Left ventricle myocardium inferior (tissue), 1 donor: ENCODE data around the gene PRKACA. TPM values are rescaled to one million over a fixed set of nuclear protein-coding genes. Genes with fewer than 3 reads are reported as not detected.
A peak's percentile ranks its signal among the peaks of the same experiment; 100 is the strongest.

Source experiments
- DNase-seq: peaks from one replicate; pipeline ENCODE4 v3.0.0-alpha.2; 2020
- H3K27ac ChIP-seq: fragments of 200-600 bp; replicated peaks from 2 replicates; pipeline ENCODE4 v1.8.0; 2021
- H3K27me3 ChIP-seq: fragments of 200-600 bp; 2 replicates; pipeline ENCODE4 v1.8.0; 2021; ENCODE audit warnings: low read depth
- H3K36me3 ChIP-seq: fragments of 200-600 bp; 2 replicates; pipeline ENCODE4 v1.8.0; 2021
- H3K4me1 ChIP-seq: fragments of 200-600 bp; 2 replicates; pipeline ENCODE4 v1.8.0; 2021
- H3K4me3 ChIP-seq: fragments of 200-600 bp; 2 replicates; pipeline ENCODE4 v1.8.0; 2021; ENCODE audit warnings: mild to moderate bottlenecking, moderate library complexity
- H3K9me3 ChIP-seq: fragments of 200-600 bp; replicated peaks from 2 replicates; pipeline ENCODE4 v1.8.0; 2021
- intact Hi-C: fragments of 100-400 bp; cut with micrococcal nuclease; formaldehyde crosslinking; loops from one replicate; pipeline ENCODE4 v1.11.0; 2022
- total RNA-seq: library from RNA; stranded (reverse); fragmentation: NEBNext Ultra II Directional; extraction: Animal tissue kit (Norgen Biotek cat#: 25700); gene quantifications from one replicate; pipeline ENCODE4 v1.2.1, GENCODE V29; 2021
- TF ChIP-seq, protein P1 (sequence below): fragments of 200-600 bp; IDR thresholded peaks from 2 replicates; pipeline ENCODE4 v1.8.0; 2021; ENCODE audit warnings: antibody characterized with exemption, mild to moderate bottlenecking, borderline replicate concordance
- donor health status: DM: no; HTN: yes; CAD: no; lungs with severe emphysema.

PRKACA gene
- total RNA-seq, 1 donor from 2014 or later = 465 TPM

DNA sequence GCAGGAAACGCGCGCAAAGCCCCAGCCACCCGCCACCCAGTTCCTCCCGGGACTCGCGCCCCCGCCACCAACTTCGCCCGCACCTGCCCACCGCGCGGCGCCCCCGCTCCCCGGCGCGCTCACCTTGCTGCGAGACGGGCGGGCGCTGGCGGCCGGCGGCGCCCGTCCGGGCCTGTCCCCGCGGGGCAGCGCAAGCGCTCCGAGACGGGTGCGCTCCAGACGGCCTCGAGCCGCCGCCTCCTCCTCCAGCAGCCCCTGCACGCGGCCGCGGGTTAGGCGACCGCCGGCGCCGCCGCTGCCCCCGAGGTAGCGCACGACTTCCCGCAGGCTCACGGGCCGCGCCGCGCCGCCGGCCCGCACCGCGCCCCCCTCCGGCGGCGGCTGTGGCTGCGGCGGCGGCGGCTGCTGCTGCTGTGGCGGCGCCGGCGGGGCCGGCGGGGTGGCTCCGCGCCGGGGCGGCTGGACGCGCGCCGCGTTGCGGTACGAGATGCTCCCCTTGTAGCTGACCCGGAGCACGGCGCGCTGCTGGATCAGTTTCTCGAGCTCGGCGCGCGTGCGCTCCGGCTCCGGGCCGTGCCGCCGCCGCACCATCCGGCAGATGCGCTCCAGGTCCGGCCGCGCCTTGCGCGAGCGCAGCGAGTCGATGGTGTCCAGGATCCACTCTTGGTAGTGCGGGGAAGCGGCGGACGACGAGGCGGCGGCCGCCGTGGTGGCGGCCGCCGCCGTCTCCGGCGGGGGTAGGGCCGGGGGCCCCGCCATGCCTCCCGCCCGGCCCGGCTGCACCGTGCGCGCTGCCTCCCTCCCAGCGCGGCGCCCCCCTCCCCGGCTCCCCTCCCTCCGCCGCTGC, 27.7 kb downstream of the PRKACA start:
- Histone ChIP-seq H3K27ac (peak overlapping the region; percentile 98), H3K27me3 (no peaks in the 10 kb centered on the region), H3K36me3 (peaks cover 25% of the 10 kb centered on the region), H3K9me3 (peaks cover 12% of the 10 kb centered on the region), H3K4me1 (peaks cover 24% of the 10 kb centered on the region), H3K4me3 (peak overlapping the region; percentile 95)
- DNase-seq = peak; percentile 58
- intact Hi-C loops = no loop called here
- TF ChIP-seq, protein P1, sequence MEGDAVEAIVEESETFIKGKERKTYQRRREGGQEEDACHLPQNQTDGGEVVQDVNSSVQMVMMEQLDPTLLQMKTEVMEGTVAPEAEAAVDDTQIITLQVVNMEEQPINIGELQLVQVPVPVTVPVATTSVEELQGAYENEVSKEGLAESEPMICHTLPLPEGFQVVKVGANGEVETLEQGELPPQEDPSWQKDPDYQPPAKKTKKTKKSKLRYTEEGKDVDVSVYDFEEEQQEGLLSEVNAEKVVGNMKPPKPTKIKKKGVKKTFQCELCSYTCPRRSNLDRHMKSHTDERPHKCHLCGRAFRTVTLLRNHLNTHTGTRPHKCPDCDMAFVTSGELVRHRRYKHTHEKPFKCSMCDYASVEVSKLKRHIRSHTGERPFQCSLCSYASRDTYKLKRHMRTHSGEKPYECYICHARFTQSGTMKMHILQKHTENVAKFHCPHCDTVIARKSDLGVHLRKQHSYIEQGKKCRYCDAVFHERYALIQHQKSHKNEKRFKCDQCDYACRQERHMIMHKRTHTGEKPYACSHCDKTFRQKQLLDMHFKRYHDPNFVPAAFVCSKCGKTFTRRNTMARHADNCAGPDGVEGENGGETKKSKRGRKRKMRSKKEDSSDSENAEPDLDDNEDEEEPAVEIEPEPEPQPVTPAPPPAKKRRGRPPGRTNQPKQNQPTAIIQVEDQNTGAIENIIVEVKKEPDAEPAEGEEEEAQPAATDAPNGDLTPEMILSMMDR = no peak

DNA sequence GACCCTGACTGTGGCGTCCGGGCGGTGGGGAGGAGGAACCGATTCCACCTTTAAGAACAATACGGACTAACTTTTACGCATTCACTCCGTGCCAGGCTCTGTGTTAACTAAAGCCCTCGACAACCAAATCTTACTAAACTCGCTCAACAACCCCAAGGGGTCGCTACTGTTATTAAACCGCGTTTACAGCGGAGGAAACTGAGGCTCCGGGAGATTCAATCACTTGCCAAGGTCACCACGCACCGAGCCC, 28.2 kb downstream of the PRKACA start:
- Histone ChIP-seq H3K9me3 (peaks cover 12% of the 10 kb centered on the region), H3K27ac (peak overlapping the region; percentile 98), H3K27me3 (no peaks in the 10 kb centered on the region), H3K4me1 (peaks cover 24% of the 10 kb centered on the region), H3K36me3 (peaks cover 25% of the 10 kb centered on the region), H3K4me3 (peak overlapping the region; percentile 95)
- DNase-seq = no peak
- intact Hi-C loops = no loop called here
- TF ChIP-seq, protein P1 = peak; percentile 26

DNA sequence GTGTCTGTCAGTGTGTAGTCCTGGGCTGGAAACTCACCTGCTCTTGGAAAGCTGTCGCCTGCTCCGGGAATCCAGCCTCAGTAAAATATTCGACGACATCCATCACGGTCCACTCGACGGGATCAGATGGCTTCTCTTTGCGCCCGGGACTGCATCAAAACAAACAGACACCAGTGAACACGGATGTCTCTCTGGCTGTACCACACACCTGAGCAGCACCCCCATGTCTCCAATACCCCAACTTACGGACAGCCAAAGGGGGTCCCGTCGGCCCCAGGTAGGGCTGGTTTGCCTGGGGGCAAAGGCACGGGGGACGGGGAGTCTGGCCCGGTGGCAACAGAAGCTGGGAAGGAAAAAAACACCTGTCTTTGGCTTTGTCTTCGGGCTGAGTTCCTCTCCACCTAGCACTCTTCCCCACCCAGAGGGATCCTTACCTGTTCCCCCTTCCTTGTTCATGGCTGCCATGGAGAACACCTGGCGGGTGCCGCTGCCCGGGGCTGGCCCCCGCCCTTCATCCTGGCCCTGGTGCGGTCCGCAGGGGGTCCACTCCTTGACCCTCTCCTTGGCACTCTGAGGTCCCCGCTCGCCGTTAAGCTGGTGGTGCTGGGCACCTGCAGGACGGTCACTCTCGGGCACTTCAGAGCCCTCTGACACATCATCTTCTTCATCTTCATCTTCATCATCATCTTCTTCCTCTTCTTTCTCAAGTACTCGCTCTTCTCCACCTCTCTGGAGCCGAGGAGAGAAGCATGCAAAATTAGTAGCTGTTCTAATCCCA, 28.7 kb downstream of the PRKACA start:
- Histone ChIP-seq H3K27ac (peak overlapping the region; percentile 98), H3K36me3 (peaks cover 25% of the 10 kb centered on the region), H3K4me3 (peak overlapping the region; percentile 95), H3K4me1 (peaks cover 24% of the 10 kb centered on the region), H3K27me3 (no peaks in the 10 kb centered on the region), H3K9me3 (peaks cover 11% of the 10 kb centered on the region)
- no peak for DNase-seq
- TF ChIP-seq, protein P1 = no peak
- intact Hi-C loops = no loop called here

DNA sequence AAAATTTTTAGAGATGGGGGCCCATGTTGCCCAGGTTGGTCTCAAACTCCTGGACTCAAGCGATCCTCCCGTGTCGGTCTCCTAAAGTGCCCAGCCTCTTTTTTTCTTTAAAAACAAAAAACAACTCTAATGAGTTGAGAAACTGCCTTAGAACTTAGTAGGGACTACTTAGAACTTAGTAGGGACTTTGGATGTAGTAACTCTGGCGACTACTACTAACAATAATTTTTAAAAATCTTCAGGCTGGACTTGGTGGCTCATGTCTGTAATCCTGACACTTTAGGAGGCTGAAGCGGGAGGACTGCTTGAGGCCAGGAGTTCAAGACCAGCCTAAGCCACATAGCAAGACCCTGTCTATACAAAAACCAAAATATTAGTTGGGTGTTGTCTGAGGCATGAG, 31.5 kb downstream of the PRKACA start:
- peaks cover 31% of the 10 kb centered on the region for H3K4me1 ChIP-seq
- no peaks in the 10 kb centered on the region for H3K9me3 ChIP-seq
- H3K36me3 ChIP-seq = peaks cover 17% of the 10 kb centered on the region
- TF ChIP-seq, protein P1 = no peak
- intact Hi-C loops = no loop called here
- DNase-seq = no peak
- H3K27me3 ChIP-seq = no peaks in the 10 kb centered on the region
- no peak overlapping the region for H3K4me3 ChIP-seq
- no peak overlapping the region for H3K27ac ChIP-seq

DNA sequence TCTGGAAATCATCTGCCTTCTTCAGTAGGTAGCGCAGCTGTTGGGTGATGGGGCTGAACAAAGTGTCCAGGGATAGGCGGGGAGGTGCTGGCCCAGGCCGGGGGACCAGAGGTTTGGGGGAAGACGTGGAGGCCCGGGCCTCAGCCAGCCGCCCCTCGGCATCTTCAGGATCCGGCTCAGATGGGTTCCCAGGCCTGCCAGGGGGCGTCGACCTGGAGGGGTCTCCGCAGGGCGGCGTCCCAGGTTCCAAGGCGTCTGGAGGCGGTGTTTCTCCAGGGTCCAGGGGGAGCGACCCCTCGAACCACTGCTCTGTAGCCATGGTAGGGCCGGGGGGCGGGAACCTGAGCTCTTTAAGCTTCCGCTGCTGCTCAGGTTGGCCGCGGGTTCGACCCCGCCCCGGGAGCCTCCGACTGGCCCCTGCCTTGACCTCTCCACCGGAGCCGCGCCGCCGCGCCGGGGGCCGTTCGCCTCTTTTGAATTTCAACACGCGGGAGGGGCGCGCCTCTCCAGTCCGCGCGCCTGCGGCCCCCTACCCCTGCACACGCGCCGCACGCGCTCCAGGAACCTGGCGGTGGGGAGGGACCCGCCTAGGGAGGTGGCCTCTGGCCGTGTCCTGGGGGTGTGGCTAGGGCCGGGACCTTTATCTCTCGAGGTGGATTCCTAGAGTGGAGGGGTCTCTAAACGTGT, 32.1 kb downstream of the PRKACA start, which contains the start of gene C19orf67:
Gene C19orf67 (minus strand): TSS at position 475 of the 687 bp plus-strand sequence. CDS start 156 bp downstream, at position 319.
- peaks cover 36% of the 10 kb centered on the region for H3K4me1 ChIP-seq
- TF ChIP-seq, protein P1 = no peak
- no peaks in the 10 kb centered on the region for H3K9me3 ChIP-seq
- no peaks in the 10 kb centered on the region for H3K27me3 ChIP-seq
- no peak for DNase-seq
- no peak within 1 kb of the TSS for H3K4me3 ChIP-seq
- H3K36me3 ChIP-seq = peaks cover 17% of the 10 kb centered on the region
- intact Hi-C loops = no loop called here
- no peak within 1 kb of the TSS for H3K27ac ChIP-seq
